NK-92 (cell line): ENCODE data around the gene STXBP6.

Experiments used
- DNase-seq: peaks from one replicate; lab custom pipeline; 2025; ENCODE audit not compliant: unreplicated experiment; lab: John Stamatoyannopoulos, UW

The STXBP6 gene

GRCh38 chr14:25019892-25020291 is 30.1 kb downstream of the STXBP6 start:
- DNase-seq, result no peak

GRCh38 chr14:25017562-25017961 is 32.4 kb downstream of the STXBP6 start:
- DNase-seq, result no peak

- DNase-seq, result no peak
Observed at GRCh38 chr14:25015761-25016160, 34.2 kb downstream of the STXBP6 start.

- DNase-seq, result no peak
Observed at GRCh38 chr14:25014440-25014839, 35.5 kb downstream of the STXBP6 start.

GRCh38 chr14:25011095-25011494 is 38.9 kb downstream of the STXBP6 start:
- no peak for DNase-seq

GRCh38 chr14:25010471-25010870 is 39.5 kb downstream of the STXBP6 start:
- no peak for DNase-seq

- no peak for DNase-seq
Observed at GRCh38 chr14:25009891-25010290, 40.1 kb downstream of the STXBP6 start.

- DNase-seq, result no peak
Observed at GRCh38 chr14:25007832-25008231, 42.1 kb downstream of the STXBP6 start.

GRCh38 chr14:25006961-25007795 is 42.8 kb downstream of the STXBP6 start:
- DNase-seq, result no peak

GRCh38 chr14:25006031-25006430 is 43.9 kb downstream of the STXBP6 start:
- DNase-seq, result no peak

GRCh38 chr14:25004389-25004809 is 45.5 kb downstream of the STXBP6 start:
- DNase-seq, result no peak

- no peak for DNase-seq
Observed at GRCh38 chr14:25003537-25003936, 46.4 kb downstream of the STXBP6 start.

- no peak for DNase-seq
Observed at GRCh38 chr14:25001601-25002000, 48.3 kb downstream of the STXBP6 start.

GRCh38 chr14:25001156-25001555 is 48.8 kb downstream of the STXBP6 start:
- no peak for DNase-seq

- DNase-seq, result no peak
Observed at GRCh38 chr14:24999157-24999556, 50.8 kb downstream of the STXBP6 start.

GRCh38 chr14:24996930-24997725 is 52.8 kb downstream of the STXBP6 start:
- DNase-seq, result no peak

- DNase-seq, result no peak
Observed at GRCh38 chr14:24995016-24995415, 54.9 kb downstream of the STXBP6 start.

- DNase-seq, result no peak
Observed at GRCh38 chr14:24993631-24994030, 56.3 kb downstream of the STXBP6 start.

- DNase-seq, result no peak
Observed at GRCh38 chr14:24992624-24993360, 57.2 kb downstream of the STXBP6 start.

- no peak for DNase-seq
Observed at GRCh38 chr14:24991821-24992220, 58.1 kb downstream of the STXBP6 start.

GRCh38 chr14:24991288-24991687 is 58.7 kb downstream of the STXBP6 start:
- no peak for DNase-seq
